Measurements from ENCODE around the gene NKX2-4. TPM values are rescaled to one million over a fixed set of nuclear protein-coding genes. Genes with fewer than 3 reads are reported as not detected.

Gene NKX2-4
- polyA plus RNA-seq, 1 experiment: not detected

- CTCF ChIA-PET: no interaction called here
- POLR2A ChIA-PET: no interaction called here
- no peak for DNase-seq (ENCODE audit: low read depth)
- Histone ChIP-seq H3K36me3 (ENCODE audit: control insufficient read depth, insufficient read depth, low read length) (no peaks in the 10 kb centered on the region), H3K27me3 (ENCODE audit: control insufficient read depth, insufficient read depth, low read length) (peaks cover 30% of the 10 kb centered on the region), H3K4me3 (ENCODE audit: low read depth, low read length) (no peak overlapping the region)
- no peak for TF ChIP-seq CTCF (IDR thresholded peaks at IDR 0.05; ENCODE audit: insufficient read depth, low read depth, low read length)
These were observed 4.2 kb downstream of the NKX2-4 start for GRCh38 chr20:21393166-21393565.

GRCh38 chr20:21391972-21392352 is 5.4 kb downstream of the NKX2-4 start:
- CTCF ChIA-PET: no interaction called here
- DNase-seq (ENCODE audit: low read depth): no peak
- H3K4me3 ChIP-seq (ENCODE audit: low read depth, low read length): no peak overlapping the region
- no peak for TF ChIP-seq CTCF (IDR thresholded peaks at IDR 0.05; ENCODE audit: insufficient read depth, low read depth, low read length)
- H3K36me3 ChIP-seq (ENCODE audit: control insufficient read depth, insufficient read depth, low read length): 0 out of 2 replicates have a peak, but pooled peaks cover 1% of the 10 kb centered on the region
- POLR2A ChIA-PET: no interaction called here
- H3K27me3 ChIP-seq (ENCODE audit: control insufficient read depth, insufficient read depth, low read length): peaks cover 24% of the 10 kb centered on the region

- no peak for DNase-seq (ENCODE audit: low read depth)
- Histone ChIP-seq H3K36me3 (ENCODE audit: control insufficient read depth, insufficient read depth, low read length) (peaks cover 3% of the 10 kb centered on the region; the same call in 1 of the 2 replicates), H3K4me3 (ENCODE audit: low read depth, low read length) (no peak overlapping the region), H3K27me3 (ENCODE audit: control insufficient read depth, insufficient read depth, low read length) (peaks cover 23% of the 10 kb centered on the region)
- ChIA-PET CTCF (no interaction called here), POLR2A (no interaction called here)
- TF ChIP-seq CTCF (IDR thresholded peaks at IDR 0.05; ENCODE audit: insufficient read depth, low read depth, low read length): no peak
These were observed 5.9 kb downstream of the NKX2-4 start for GRCh38 chr20:21391185-21391971.

- Histone ChIP-seq H3K36me3 (ENCODE audit: control insufficient read depth, insufficient read depth, low read length) (peaks cover 3% of the 10 kb centered on the region; the same call in 1 of the 2 replicates), H3K27me3 (ENCODE audit: control insufficient read depth, insufficient read depth, low read length) (peaks cover 19% of the 10 kb centered on the region), H3K4me3 (ENCODE audit: low read depth, low read length) (no peak overlapping the region)
- DNase-seq (ENCODE audit: low read depth): no peak
- TF ChIP-seq CTCF (IDR thresholded peaks at IDR 0.05; ENCODE audit: insufficient read depth, low read depth, low read length): no peak
- ChIA-PET POLR2A (no interaction called here), CTCF (no interaction called here)
These were observed 6.6 kb downstream of the NKX2-4 start for GRCh38 chr20:21390768-21391167.

- H3K4me3 ChIP-seq (ENCODE audit: low read depth, low read length): no peak overlapping the region
- peaks cover 3% of the 10 kb centered on the region; the same call in 1 of the 2 replicates for H3K36me3 ChIP-seq (ENCODE audit: control insufficient read depth, insufficient read depth, low read length)
- ChIA-PET POLR2A (no interaction called here), CTCF (no interaction called here)
- DNase-seq (ENCODE audit: low read depth): no peak
- no peak for TF ChIP-seq CTCF (IDR thresholded peaks at IDR 0.05; ENCODE audit: insufficient read depth, low read depth, low read length)
- H3K27me3 ChIP-seq (ENCODE audit: control insufficient read depth, insufficient read depth, low read length): peaks cover 12% of the 10 kb centered on the region
These were observed 8.0 kb downstream of the NKX2-4 start for GRCh38 chr20:21389368-21389767.
